PFSK-1 (cell line): ENCODE data around the gene UHMK1.

ENCODE experiments used
- FOXP2 ChIP-seq: optimal IDR thresholded peaks from 2 replicates; pipeline ENCODE3; 2011; ENCODE audit warnings: borderline replicate concordance, control low read depth, inconsistent platforms; ENCODE audit not compliant: insufficient read depth; ENCODE audit errors: extremely low read length, extremely low read depth
- POLR2AphosphoS5 ChIP-seq: IDR thresholded peaks from 2 replicates; pipeline ENCODE4 v1.6.1; 2012; ENCODE audit warnings: low read depth, mild to moderate bottlenecking, control low read depth, low read length, moderate library complexity
- REST ChIP-seq, 2 experiments: IDR thresholded peaks; 2 replicates each; pipeline versions ENCODE4 v1.6.1 to v1.8.0; 2011 to 2012; ENCODE audit warnings: low read depth in 2 of 2, low read length in 2 of 2, control low read depth in 1 of 2, inconsistent platforms in 1 of 2, mild to moderate bottlenecking in 1 of 2, moderate library complexity in 1 of 2; ENCODE audit not compliant: insufficient read depth in 1 of 2
- SIN3A ChIP-seq: IDR thresholded peaks from 2 replicates; pipeline ENCODE4 v1.6.1; 2012; ENCODE audit warnings: mild to moderate bottlenecking, low read length, moderate library complexity, borderline replicate concordance; ENCODE audit not compliant: insufficient read depth
- TAF1 ChIP-seq: IDR thresholded peaks from 2 replicates; pipeline ENCODE4 v1.6.1; 2012; ENCODE audit warnings: low read length, control low read depth, borderline replicate concordance; ENCODE audit not compliant: insufficient read depth

Gene UHMK1

GRCh38 chr1:162566870-162567269 is 69.3 kb downstream of the UHMK1 start:
- TF ChIP-seq REST (IDR thresholded peaks at IDR 0.05; ENCODE audit: insufficient read depth in 1 of 2, low read depth in 2 of 2, low read length in 2 of 2) (no peak), TAF1 (no peak), FOXP2 (no peak), SIN3A (no peak), POLR2AphosphoS5 (no peak)

GRCh38 chr1:162568802-162569201 is 71.2 kb downstream of the UHMK1 start:
- TF ChIP-seq SIN3A (no peak), POLR2AphosphoS5 (no peak), REST (IDR thresholded peaks at IDR 0.05; ENCODE audit: insufficient read depth in 1 of 2, low read depth in 2 of 2, low read length in 2 of 2) (no peak), FOXP2 (no peak), TAF1 (no peak)

- TF ChIP-seq POLR2AphosphoS5 (no peak), SIN3A (no peak), TAF1 (no peak), FOXP2 (no peak), REST (IDR thresholded peaks at IDR 0.05; ENCODE audit: insufficient read depth in 1 of 2, low read depth in 2 of 2, low read length in 2 of 2) (no peak)
Observed at GRCh38 chr1:162570718-162571117, 73.1 kb downstream of the UHMK1 start.

GRCh38 chr1:162571696-162572095 is 74.1 kb downstream of the UHMK1 start:
- TF ChIP-seq FOXP2, result no peak
- TF ChIP-seq SIN3A, result no peak
- TF ChIP-seq TAF1, result no peak
- TF ChIP-seq POLR2AphosphoS5, result no peak
- no peak for TF ChIP-seq REST (IDR thresholded peaks at IDR 0.05; ENCODE audit: insufficient read depth in 1 of 2, low read depth in 2 of 2, low read length in 2 of 2)

- TF ChIP-seq SIN3A (no peak), FOXP2 (no peak), TAF1 (no peak), POLR2AphosphoS5 (no peak), REST (IDR thresholded peaks at IDR 0.05; ENCODE audit: insufficient read depth in 1 of 2, low read depth in 2 of 2, low read length in 2 of 2) (no peak)
Observed at GRCh38 chr1:162573136-162573535, 75.5 kb downstream of the UHMK1 start.
